H1 (cell line): ENCODE results near the gene BTK. TPM values are rescaled to one million over a fixed set of nuclear protein-coding genes. Genes with fewer than 3 reads are reported as not detected.

Experiments
- CTCF ChIA-PET: fragments of 300-600 bp; sonication (Branson Sonifier 250); formaldehyde crosslinking; loops from one replicate; lab custom pipeline; 2021; ENCODE audit not compliant: partially characterized antibody; lab: Charles Lee
- POLR2A ChIA-PET: fragments of 300-600 bp; sonication (Branson Sonifier 250); formaldehyde crosslinking; loops from one replicate; lab custom pipeline; 2021; ENCODE audit warnings: inconsistent platforms; ENCODE audit not compliant: partially characterized antibody; lab: Charles Lee
- DNase-seq, 2 experiments: peaks; one replicate each; pipeline versions ENCODE4 v3.0.0 to v3.0.0-alpha.2; 2010 to 2022; ENCODE audit warnings: low spot score in 2 of 2, low read depth in 1 of 2, mixed read lengths in 1 of 2
- FAIRE-seq: peaks from 2 replicates; lab custom pipeline; 2011; peaks lifted over from hg19 to GRCh38; lab: Jason Lieb, UNC
- H2AFZ ChIP-seq: 2 replicates; pipeline ENCODE4 v1.8.1; 2012; ENCODE audit warnings: low read length, inconsistent platforms
- H2AK5ac ChIP-seq: 2 replicates; pipeline ENCODE4 v1.6.1; 2013; ENCODE audit warnings: low read depth, low read length
- H2BK120ac ChIP-seq: replicated peaks from 2 replicates; pipeline ENCODE3; 2013; ENCODE audit warnings: low read depth, low read length, inconsistent platforms
- H2BK12ac ChIP-seq: 2 replicates; pipeline ENCODE4 v1.6.1; 2013; ENCODE audit warnings: low read depth, low read length
- H2BK15ac ChIP-seq: 2 replicates; pipeline ENCODE4 v1.6.1; 2013; ENCODE audit warnings: low read length
- H2BK20ac ChIP-seq: 2 replicates; pipeline ENCODE4 v1.6.1; 2013; ENCODE audit warnings: low read length
- H2BK5ac ChIP-seq: 2 replicates; pipeline ENCODE4 v1.6.1; 2013; ENCODE audit warnings: low read depth, low read length
- H3K14ac ChIP-seq: 2 replicates; pipeline ENCODE4 v1.6.1; 2013; ENCODE audit warnings: inconsistent platforms; ENCODE audit not compliant: insufficient read length
- H3K18ac ChIP-seq: 2 replicates; pipeline ENCODE4 v1.6.1; 2013; ENCODE audit warnings: low read length; ENCODE audit errors: extremely low read depth
- H3K23ac ChIP-seq: 2 replicates; pipeline ENCODE4 v1.6.1; 2013; ENCODE audit warnings: inconsistent platforms; ENCODE audit not compliant: insufficient read length
- H3K23me2 ChIP-seq: 2 replicates; pipeline ENCODE4 v1.6.1; 2013; ENCODE audit warnings: low read depth, low read length
- H3K27ac ChIP-seq: 2 replicates; pipeline ENCODE4 v1.6.1; 2011; ENCODE audit warnings: low read depth, low read length, inconsistent platforms
- H3K27me3 ChIP-seq, 4 experiments: replicated peaks in 1 of 4; 1 replicate in 1 of 4; 2 replicates in 3 of 4; pipeline versions ENCODE4 v1.6.1 to v1.8.1; 2011 to 2013; ENCODE audit warnings: low read length in 3 of 4, mild to moderate bottlenecking in 3 of 4, inconsistent platforms in 2 of 4, mixed read lengths in 2 of 4, moderate library complexity in 1 of 4; ENCODE audit not compliant: control insufficient read depth in 3 of 4, insufficient read depth in 3 of 4; ENCODE audit errors: extremely low read depth in 1 of 4
- H3K36me3 ChIP-seq, 4 experiments: 2 replicates each; pipeline versions ENCODE4 v1.6.1 to v1.8.1; 2011 to 2013; ENCODE audit warnings: mild to moderate bottlenecking in 4 of 4, low read length in 3 of 4, moderate library complexity in 2 of 4, control low read depth in 1 of 4, inconsistent platforms in 1 of 4; ENCODE audit not compliant: insufficient read depth in 4 of 4, control insufficient read depth in 2 of 4
- H3K4ac ChIP-seq: replicated peaks from 2 replicates; pipeline ENCODE3; 2013; ENCODE audit warnings: low read length, low read depth, mixed read lengths, inconsistent platforms; ENCODE audit not compliant: insufficient read length
- H3K4me1 ChIP-seq, 4 experiments: replicated peaks in 1 of 4; 1 replicate in 1 of 4; 2 replicates in 3 of 4; pipeline versions ENCODE4 v1.6.1 to v1.8.1; 2011 to 2013; ENCODE audit warnings: low read length in 3 of 4, inconsistent platforms in 2 of 4, mixed read lengths in 1 of 4; ENCODE audit not compliant: insufficient read depth in 4 of 4, control insufficient read depth in 3 of 4
- H3K4me2 ChIP-seq, 2 experiments: 2 replicates each; pipeline versions ENCODE4 v1.6.1 to v1.8.1; 2011 to 2013; ENCODE audit warnings: low read depth in 2 of 2, low read length in 2 of 2, control low read depth in 1 of 2, inconsistent platforms in 1 of 2, mild to moderate bottlenecking in 1 of 2; ENCODE audit not compliant: insufficient read depth in 1 of 2
- H3K4me3 ChIP-seq, 4 experiments: fragments of 200-600, 300-600 bp in 1 of 4; sonication (generic), shearing (Covaris generic), sonication (Bioruptor Twin) in 1 of 4; 2 replicates each; pipeline versions ENCODE4 v1.5.1 to v1.8.1; 2011 to 2016; ENCODE audit warnings: low read length in 4 of 4, low read depth in 3 of 4, control low read depth in 2 of 4, inconsistent platforms in 2 of 4, mild to moderate bottlenecking in 2 of 4, mixed read lengths in 1 of 4, moderate library complexity in 1 of 4; ENCODE audit not compliant: insufficient read depth in 2 of 4; ENCODE audit errors: extremely low read depth in 1 of 4
- H3K56ac ChIP-seq: replicated peaks from 2 replicates; pipeline ENCODE3; 2013; ENCODE audit warnings: low read depth, mild to moderate bottlenecking, mixed read lengths, low read length, inconsistent platforms; ENCODE audit not compliant: insufficient read length
- H3K79me1 ChIP-seq: 2 replicates; pipeline ENCODE4 v1.6.1; 2013; ENCODE audit warnings: low read depth, low read length, control low read depth
- H3K79me2 ChIP-seq, 2 experiments: 2 replicates each; pipeline versions ENCODE4 v1.6.1 to v1.8.1; 2012 to 2013; ENCODE audit warnings: low read length in 2 of 2, mild to moderate bottlenecking in 2 of 2, inconsistent platforms in 1 of 2; ENCODE audit not compliant: insufficient read depth in 2 of 2, control insufficient read depth in 1 of 2
- H3K9ac ChIP-seq, 4 experiments: replicated peaks in 1 of 4; 1 replicate in 1 of 4; 2 replicates in 3 of 4; pipeline versions ENCODE4 v1.6.1 to v1.8.1; 2011 to 2013; ENCODE audit warnings: low read depth in 3 of 4, low read length in 3 of 4, control low read depth in 2 of 4, mild to moderate bottlenecking in 2 of 4, moderate library complexity in 2 of 4, inconsistent platforms in 1 of 4; ENCODE audit errors: extremely low read depth in 1 of 4
- H3K9me3 ChIP-seq, 2 experiments: 2 replicates each; pipeline versions ENCODE4 v1.6.1 to v1.8.1; 2012 to 2013; ENCODE audit warnings: mild to moderate bottlenecking in 2 of 2, moderate library complexity in 2 of 2, control low read depth in 1 of 2, inconsistent platforms in 1 of 2, low read depth in 1 of 2, low read length in 1 of 2, mixed read lengths in 1 of 2; ENCODE audit not compliant: insufficient read depth in 2 of 2
- H4K20me1 ChIP-seq, 2 experiments: replicated peaks in 1 of 2; 2 replicates each; pipeline versions ENCODE3 to v1.8.1; 2011 to 2013; ENCODE audit warnings: inconsistent platforms in 2 of 2, low read length in 2 of 2, mild to moderate bottlenecking in 1 of 2; ENCODE audit not compliant: insufficient read depth in 2 of 2, control insufficient read depth in 1 of 2
- H4K5ac ChIP-seq: 2 replicates; pipeline ENCODE4 v1.6.1; 2013; ENCODE audit warnings: low read length, low read depth, mixed read lengths, inconsistent platforms; ENCODE audit not compliant: insufficient read length
- H4K8ac ChIP-seq: 2 replicates; pipeline ENCODE4 v1.8.0; 2013; ENCODE audit warnings: mild to moderate bottlenecking, moderate library complexity, low read length, inconsistent platforms; ENCODE audit not compliant: insufficient read depth; ENCODE audit errors: extremely low read depth
- H4K91ac ChIP-seq: replicated peaks from 2 replicates; pipeline ENCODE3; 2013; ENCODE audit warnings: low read length, mixed read lengths, inconsistent platforms; ENCODE audit not compliant: insufficient read length
- CBX8 ChIP-seq: fragments of 300-800, 300-1000 bp; sonication (generic); IDR thresholded peaks from 2 replicates; pipeline ENCODE4 v1.7.1; 2016; ENCODE audit warnings: low read depth, low read length, borderline replicate concordance
- CHD1 ChIP-seq: IDR thresholded peaks from 2 replicates; pipeline ENCODE4 v1.6.1; 2012; ENCODE audit warnings: low read depth, low read length, improper control_type of control experiment
- CREB1 ChIP-seq: IDR thresholded peaks from 2 replicates; pipeline ENCODE4 v1.6.1; 2012; ENCODE audit warnings: inconsistent platforms
- FOSL1 ChIP-seq: IDR thresholded peaks from 2 replicates; pipeline ENCODE4 v1.6.1; 2011; ENCODE audit warnings: mild to moderate bottlenecking, low read depth, low read length, moderate library complexity; ENCODE audit not compliant: insufficient read depth
- GABPA ChIP-seq: IDR thresholded peaks from 2 replicates; pipeline ENCODE4 v1.6.1; 2011; ENCODE audit warnings: mild to moderate bottlenecking, low read length, moderate library complexity, borderline replicate concordance; ENCODE audit not compliant: insufficient read depth
- RNF2 ChIP-seq: fragments of 200-900, 300-1000 bp; sonication (generic); IDR thresholded peaks from 2 replicates; pipeline ENCODE4 v1.7.1; 2016; ENCODE audit warnings: borderline replicate concordance, low read depth, mild to moderate bottlenecking, antibody characterized with exemption, low read length; ENCODE audit not compliant: poor library complexity, severe bottlenecking; ENCODE audit errors: missing control alignments
- SUZ12 ChIP-seq: fragments of 200-600 bp; sonication (generic); IDR thresholded peaks from 2 replicates; pipeline ENCODE4 v1.6.1; 2012; ENCODE audit warnings: mild to moderate bottlenecking, inconsistent platforms, low read length, moderate library complexity, mixed read lengths
- TCF12 ChIP-seq: IDR thresholded peaks from 2 replicates; pipeline ENCODE4 v1.6.1; 2011; ENCODE audit warnings: low read depth, mild to moderate bottlenecking, low read length
- WGBS, 2 experiments: shearing (Covaris generic) in 1 of 2; methylation state at CpG; one replicate each; pipeline versions ENCODE4 v1.1.6 to v1.1.7; 2013 to 2015; ENCODE audit warnings: low lambda C conversion rate in 2 of 2, mixed read lengths in 2 of 2, inconsistent platforms in 1 of 2, low coverage in 1 of 2, missing lambda C conversion rate in 1 of 2; ENCODE audit not compliant: insufficient replicate concordance in 2 of 2, insufficient coverage in 1 of 2, insufficient read length in 1 of 2; ENCODE audit errors: extremely low coverage in 1 of 2, missing lambda C conversion rate in 1 of 2; 5-methylcytosine and 5-hydroxymethylcytosine counted together
- polyA plus RNA-seq, 7 experiments: library from polyadenylated mRNA; depleted of rRNA in 3 of 7; stranded (reverse) in 5 of 7; unstranded in 2 of 7; fragments of >200 nt in 5 of 7; fragments of 200-250 nt in 2 of 7; gene quantifications; 1 replicate in 5 of 7; 2 replicates in 1 of 7; 4 replicates in 1 of 7; pipeline versions ENCODE4 v1.2.1 to v1.2.3, GENCODE V29; 2011 to 2013; ENCODE audit warnings: missing spikeins in 2 of 7, mixed read lengths in 2 of 7
- total RNA-seq: library from RNA; stranded (reverse); fragmentation: NEBNext Ultra II Directional; extraction: Animal tissue kit (Norgen Biotek cat#: 25700); gene quantifications from 2 replicates; pipeline ENCODE4 v1.2.1, GENCODE V29; 2021
- TF ChIP-seq, protein P1 (sequence below), 3 experiments: IDR thresholded peaks; 1 replicate in 2 of 3; 2 replicates in 1 of 3; pipeline versions ENCODE4 v1.5.1 to v1.6.1; 2011; ENCODE audit warnings: low read length in 3 of 3, mild to moderate bottlenecking in 3 of 3, inconsistent platforms in 2 of 3, low read depth in 1 of 3, moderate library complexity in 1 of 3; ENCODE audit not compliant: insufficient read depth in 1 of 3; ENCODE audit errors: control extremely low read depth in 1 of 3

Gene BTK
- total and polyA plus RNA-seq, 2 of the 8 experiments (the other 6 are each of a cell fraction or from before 2014, with no cell fraction given): 0.06 to 0.20 TPM

- H3K18ac ChIP-seq: no peak overlapping the region
- H4K5ac ChIP-seq: no peak overlapping the region
- no peak overlapping the region for H4K8ac ChIP-seq
- H3K79me2 ChIP-seq: no peaks in the 10 kb centered on the region
- H2BK5ac ChIP-seq: no peak overlapping the region
- no peak overlapping the region for H2BK20ac ChIP-seq
- no peak overlapping the region for H3K27ac ChIP-seq
- H2AK5ac ChIP-seq: no peak overlapping the region
- no peak overlapping the region for H3K4me2 ChIP-seq
- no peaks in the 10 kb centered on the region for H4K20me1 ChIP-seq
- ChIA-PET CTCF (no interaction called here), POLR2A (interaction anchor here (7.3 kb wide), 1 partner anchor 9 kb away, joined by 44 read pairs; the partner anchor contains the start of gene RPL36A)
- H3K4me3 ChIP-seq: no peak overlapping the region
- H3K9ac ChIP-seq: no peak overlapping the region
- H3K79me1 ChIP-seq: no peaks in the 10 kb centered on the region
- no peak overlapping the region for H3K14ac ChIP-seq
- no peak overlapping the region for H2BK120ac ChIP-seq
- H2AFZ ChIP-seq: no peak overlapping the region
- no peaks in the 10 kb centered on the region for H3K23me2 ChIP-seq
- H3K56ac ChIP-seq: no peak overlapping the region
- peaks cover 0 to 26% (median 10%) of the 10 kb centered on the region in 4 experiments; a peak in 6 of 8 replicates for H3K36me3 ChIP-seq
- no peaks in the 10 kb centered on the region for H3K4me1 ChIP-seq
- no peak overlapping the region for H3K4ac ChIP-seq
- H3K27me3 ChIP-seq: no peaks in the 10 kb centered on the region
- 89% methylated on average over 3 of the region's 4 CpGs; no CpG with 5 or more reads in 1 of the 2 experiments for WGBS, 2 experiments
- no peak overlapping the region for H4K91ac ChIP-seq
- no peak overlapping the region for H3K23ac ChIP-seq
- DNase-seq (no peak), FAIRE-seq (no peak)
- no peaks in the 10 kb centered on the region for H3K9me3 ChIP-seq
- H2BK12ac ChIP-seq: no peak overlapping the region
- no peak overlapping the region for H2BK15ac ChIP-seq
- TF ChIP-seq, protein P1, sequence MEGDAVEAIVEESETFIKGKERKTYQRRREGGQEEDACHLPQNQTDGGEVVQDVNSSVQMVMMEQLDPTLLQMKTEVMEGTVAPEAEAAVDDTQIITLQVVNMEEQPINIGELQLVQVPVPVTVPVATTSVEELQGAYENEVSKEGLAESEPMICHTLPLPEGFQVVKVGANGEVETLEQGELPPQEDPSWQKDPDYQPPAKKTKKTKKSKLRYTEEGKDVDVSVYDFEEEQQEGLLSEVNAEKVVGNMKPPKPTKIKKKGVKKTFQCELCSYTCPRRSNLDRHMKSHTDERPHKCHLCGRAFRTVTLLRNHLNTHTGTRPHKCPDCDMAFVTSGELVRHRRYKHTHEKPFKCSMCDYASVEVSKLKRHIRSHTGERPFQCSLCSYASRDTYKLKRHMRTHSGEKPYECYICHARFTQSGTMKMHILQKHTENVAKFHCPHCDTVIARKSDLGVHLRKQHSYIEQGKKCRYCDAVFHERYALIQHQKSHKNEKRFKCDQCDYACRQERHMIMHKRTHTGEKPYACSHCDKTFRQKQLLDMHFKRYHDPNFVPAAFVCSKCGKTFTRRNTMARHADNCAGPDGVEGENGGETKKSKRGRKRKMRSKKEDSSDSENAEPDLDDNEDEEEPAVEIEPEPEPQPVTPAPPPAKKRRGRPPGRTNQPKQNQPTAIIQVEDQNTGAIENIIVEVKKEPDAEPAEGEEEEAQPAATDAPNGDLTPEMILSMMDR (IDR thresholded peaks at IDR 0.05; ENCODE audit: control extremely low read depth in 1 of 3, insufficient read depth in 1 of 3, low read depth in 1 of 3, low read length in 3 of 3): no peak
- TF ChIP-seq CHD1: no peak
- TF ChIP-seq RNF2: no peak
- no peak for TF ChIP-seq TCF12
- no peak for TF ChIP-seq GABPA
- TF ChIP-seq CREB1: no peak
- no peak for TF ChIP-seq FOSL1
- no peak for TF ChIP-seq CBX8
- no peak for TF ChIP-seq SUZ12
These were observed 13.8 kb upstream of the BTK start for GRCh38 chrX:101399825-101400224.
